ENCODE data around the gene GSE1. TPM values are rescaled to one million over a fixed set of nuclear protein-coding genes. Genes with fewer than 3 reads are reported as not detected.

The GSE1 gene
- total and polyA plus RNA-seq, 2 of the 13 experiments (the other 11 are each of a cell fraction or from before 2014, with no cell fraction given), result 16.1 to 31.2 TPM

DNA sequence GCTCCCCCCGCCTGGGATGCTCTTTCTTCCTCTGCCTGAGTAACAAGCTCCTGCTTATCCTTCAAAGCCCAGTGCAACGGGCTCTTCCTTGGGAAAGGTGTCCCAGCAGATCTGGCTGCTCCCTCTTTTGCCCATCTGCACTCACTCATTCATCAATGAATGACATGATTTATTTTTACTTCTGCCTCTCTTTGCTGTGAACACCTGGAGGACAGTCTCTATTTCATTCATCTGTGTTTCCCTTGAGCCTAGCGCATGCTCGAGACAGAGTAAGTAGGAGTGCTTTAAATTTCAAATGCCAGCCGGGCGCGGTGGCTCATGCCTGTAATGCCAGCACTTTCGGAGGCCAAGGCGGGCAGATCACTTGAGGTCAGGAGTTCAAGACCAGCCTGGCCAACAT lies 97.6 kb downstream of the GSE1 start:
- Histone ChIP-seq H3K27ac (ENCODE audit: extremely low read length, insufficient read depth, low read length) (no peak overlapping the region), H3K79me2 (ENCODE audit: insufficient read depth, low read length) (no peaks in the 10 kb centered on the region), H3K36me3 (replicated peaks in 1 of 2; ENCODE audit: control insufficient read depth in 1 of 2, insufficient read depth in 2 of 2, low read length in 2 of 2) (no peaks in the 10 kb centered on the region), H4K20me1 (ENCODE audit: insufficient read depth, low read length) (no peaks in the 10 kb centered on the region), H3K4me2 (ENCODE audit: low read depth, low read length) (no peak overlapping the region), H3K9me3 (ENCODE audit: low read length) (peaks cover 7% of the 10 kb centered on the region), H3K27me3 (ENCODE audit: control insufficient read depth in 1 of 2, insufficient read depth in 2 of 2, low read length in 2 of 2) (peaks cover 6 to 21% of the 10 kb centered on the region in 2 experiments), H3K9ac (ENCODE audit: insufficient read depth, low read depth, low read length) (no peak overlapping the region), H2AFZ (ENCODE audit: low read length) (no peak overlapping the region), H3K4me1 (ENCODE audit: insufficient read depth, low read length) (no peaks in the 10 kb centered on the region), H3K4me3 (replicated peaks in 1 of 3; ENCODE audit: insufficient read depth in 1 of 3, low read depth in 2 of 3, low read length in 3 of 3) (no peak overlapping the region)
- ATAC-seq (no peak), FAIRE-seq (no peak), DNase-seq (ENCODE audit: low spot score) (no peak)
- 83% methylated on average over 9 of the region's 9 CpGs for WGBS (ENCODE audit: low lambda C conversion rate)
- CTCF ChIA-PET (ENCODE audit: low intra/inter-chr PET ratio, low total read pairs), result no interaction called here
- intact Hi-C loops (cut with micrococcal nuclease; ENCODE audit: unreplicated experiment), result loop anchor here (10.0 kb wide), 1 partner anchor 316 kb away; no protein-coding TSS in a partner anchor
- TF ChIP-seq ZNF577 (CRISPR knock-in tag; IDR thresholded peaks at IDR 0.05; ENCODE audit: borderline replicate concordance, low read depth), result no peak
- TF ChIP-seq FIP1L1 (IDR thresholded peaks at IDR 0.05; ENCODE audit: borderline replicate concordance, insufficient read depth, low read depth, low read length), result no peak
- no peak for TF ChIP-seq MTA1 (CRISPR knock-in tag; IDR thresholded peaks at IDR 0.05; ENCODE audit: borderline replicate concordance)
- no peak for TF ChIP-seq ZNF496 (CRISPR knock-in tag; IDR thresholded peaks at IDR 0.05; ENCODE audit: insufficient replicate concordance)
- TF ChIP-seq, protein P1, sequence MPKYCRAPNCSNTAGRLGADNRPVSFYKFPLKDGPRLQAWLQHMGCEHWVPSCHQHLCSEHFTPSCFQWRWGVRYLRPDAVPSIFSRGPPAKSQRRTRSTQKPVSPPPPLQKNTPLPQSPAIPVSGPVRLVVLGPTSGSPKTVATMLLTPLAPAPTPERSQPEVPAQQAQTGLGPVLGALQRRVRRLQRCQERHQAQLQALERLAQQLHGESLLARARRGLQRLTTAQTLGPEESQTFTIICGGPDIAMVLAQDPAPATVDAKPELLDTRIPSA (CRISPR knock-in tag; IDR thresholded peaks at IDR 0.05; ENCODE audit: borderline replicate concordance), result no peak
- TF ChIP-seq KMT2A (CRISPR knock-in tag; IDR thresholded peaks at IDR 0.05), result no peak
- no peak for TF ChIP-seq NFRKB (IDR thresholded peaks at IDR 0.05)
- no peak for TF ChIP-seq ZNF720 (CRISPR knock-in tag; IDR thresholded peaks at IDR 0.05)
- TF ChIP-seq HNF4G (IDR thresholded peaks at IDR 0.05; ENCODE audit: borderline replicate concordance, low read depth, low read length), result no peak
- no peak for TF ChIP-seq HNF4G (CRISPR knock-in tag; IDR thresholded peaks at IDR 0.05; ENCODE audit: borderline replicate concordance, low read depth)
- TF ChIP-seq KLF15 (CRISPR knock-in tag; IDR thresholded peaks at IDR 0.05; ENCODE audit: borderline replicate concordance), result no peak
- TF ChIP-seq, protein P2, sequence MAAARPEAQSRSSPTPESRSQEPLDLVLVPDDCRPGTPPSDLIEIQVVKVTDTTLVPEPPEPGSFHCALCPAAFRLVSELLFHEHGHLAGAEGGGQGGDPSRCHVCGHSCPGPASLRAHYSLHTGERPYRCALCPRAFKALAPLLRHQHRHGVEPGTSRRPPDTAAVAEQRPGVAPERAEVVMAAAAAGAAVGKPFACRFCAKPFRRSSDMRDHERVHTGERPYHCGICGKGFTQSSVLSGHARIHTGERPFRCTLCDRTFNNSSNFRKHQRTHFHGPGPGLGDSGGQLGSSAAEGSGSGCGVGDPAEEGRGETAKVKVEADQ (CRISPR knock-in tag; IDR thresholded peaks at IDR 0.05; ENCODE audit: borderline replicate concordance), result no peak
- no peak for TF ChIP-seq ZNF12 (CRISPR knock-in tag; IDR thresholded peaks at IDR 0.05)
- no peak for TF ChIP-seq SAP130 (CRISPR knock-in tag; IDR thresholded peaks at IDR 0.05; ENCODE audit: low read depth)
- TF ChIP-seq SMC3 (IDR thresholded peaks at IDR 0.05; ENCODE audit: low read length), result no peak
- no peak for TF ChIP-seq PITX1 (CRISPR knock-in tag; IDR thresholded peaks at IDR 0.05)
- no peak for TF ChIP-seq TEAD3 (CRISPR knock-in tag; optimal IDR thresholded peaks at IDR 0.05; ENCODE audit: borderline replicate concordance)
- POLR2A ChIA-PET, result no interaction called here
- in situ Hi-C loops (cut with HindIII; ENCODE audit: extremely low pct_ligation_motif_present, low pct_unique_long_range_greater_than_20kb), result no loop called here
- no TSS peak for BruUV-seq (replicated peaks)
